Hepatocyte (in vitro differentiated cells): ENCODE data around the gene SOCS4. TPM values are rescaled to one million over a fixed set of nuclear protein-coding genes. Genes with fewer than 3 reads are reported as not detected.
A peak's percentile ranks its signal among the peaks of the same experiment; 100 is the strongest.

Experiments used
- DNase-seq: peaks from one replicate; pipeline ENCODE4 v3.0.0-alpha.2; 2016; ENCODE audit warnings: low spot score
- H2AFZ ChIP-seq: fragments of 200-600 bp; sonication (generic); 2 replicates; pipeline ENCODE4 v1.6.0; 2016; ENCODE audit warnings: antibody characterized with exemption, mild to moderate bottlenecking
- H3K27ac ChIP-seq: fragments of 200-600 bp; sonication (generic); 2 replicates; pipeline ENCODE4 v1.5.1; 2016; ENCODE audit warnings: mild to moderate bottlenecking
- H3K27me3 ChIP-seq: fragments of 200-600 bp; sonication (generic); 2 replicates; pipeline ENCODE4 v1.6.1; 2016
- H3K36me3 ChIP-seq: fragments of 200-600 bp; sonication (generic); replicated peaks from 2 replicates; pipeline ENCODE4 v1.5.1; 2016; ENCODE audit warnings: low read depth; ENCODE audit not compliant: insufficient read depth
- H3K4me1 ChIP-seq: fragments of 200-600 bp; sonication (generic); 2 replicates; pipeline ENCODE4 v1.5.1; 2016; ENCODE audit warnings: mild to moderate bottlenecking, moderate library complexity; ENCODE audit not compliant: insufficient read depth
- H3K4me2 ChIP-seq: fragments of 200-600 bp; sonication (generic); 2 replicates; pipeline ENCODE4 v1.6.0; 2016
- H3K4me3 ChIP-seq: fragments of 200-600 bp; sonication (generic); 2 replicates; pipeline ENCODE4 v1.5.1; 2016; ENCODE audit warnings: mild to moderate bottlenecking
- H3K79me2 ChIP-seq: fragments of 200-600 bp; sonication (generic); 2 replicates; pipeline ENCODE4 v1.6.0; 2017; ENCODE audit warnings: mild to moderate bottlenecking
- H3K9me2 ChIP-seq: fragments of 200-600 bp; sonication (generic); replicated peaks from 2 replicates; pipeline ENCODE4 v1.6.0; 2017; ENCODE audit warnings: mild to moderate bottlenecking; ENCODE audit not compliant: insufficient read depth
- H3K9me3 ChIP-seq: fragments of 200-600 bp; sonication (generic); 2 replicates; pipeline ENCODE4 v1.5.1; 2016; ENCODE audit warnings: low read depth, mild to moderate bottlenecking
- H4K20me1 ChIP-seq: fragments of 200-600 bp; sonication (generic); 2 replicates; pipeline ENCODE4 v1.6.0; 2016; ENCODE audit warnings: mild to moderate bottlenecking; ENCODE audit not compliant: insufficient read depth, poor library complexity, severe bottlenecking
- CTCF ChIP-seq: fragments of 200-600 bp; sonication (generic); IDR thresholded peaks from 2 replicates; pipeline ENCODE4 v1.5.1; 2016; ENCODE audit warnings: antibody characterized with exemption, mild to moderate bottlenecking; ENCODE audit not compliant: poor library complexity
- EZH2 ChIP-seq: fragments of 200-600 bp; sonication (generic); IDR thresholded peaks from 2 replicates; pipeline ENCODE4 v1.6.1; 2016; ENCODE audit warnings: antibody characterized with exemption, mild to moderate bottlenecking, borderline replicate concordance
- EZH2phosphoT487 ChIP-seq: fragments of 200-600 bp; sonication (generic); IDR thresholded peaks from one replicate; pipeline ENCODE4 v1.6.1; 2018; ENCODE audit warnings: antibody characterized with exemption, mild to moderate bottlenecking, low read depth, moderate library complexity; ENCODE audit not compliant: unreplicated experiment, severe bottlenecking
- WGBS: methylation state at CpG from one replicate; pipeline ENCODE4 v1.1.6; 2016; ENCODE audit warnings: low lambda C conversion rate; ENCODE audit errors: missing lambda C conversion rate; 5-methylcytosine and 5-hydroxymethylcytosine counted together
- polyA plus RNA-seq: library from polyadenylated mRNA; unstranded; fragments of >200 nt; fragmentation: Nextera tagmentation; extraction: Ambion mirVana; gene quantifications from 2 replicates; pipeline ENCODE4 v1.2.1, GENCODE V29; 2016
- total RNA-seq: library from RNA; depleted of rRNA; stranded (reverse); fragments of >200 nt; gene quantifications from 2 replicates; pipeline ENCODE4 v1.2.3, GENCODE V29; 2014

Gene SOCS4
- total and polyA plus RNA-seq, 2 experiments from 2014 or later, result 4.1 to 18.8 TPM

GRCh38 chr14:55086938-55087337, 59.9 kb downstream of the SOCS4 start:
- no peaks in the 10 kb centered on the region for H3K36me3 ChIP-seq
- H3K9me2 ChIP-seq, result no peaks in the 10 kb centered on the region
- H3K79me2 ChIP-seq, result no peaks in the 10 kb centered on the region
- no peak overlapping the region for H3K4me2 ChIP-seq
- no peaks in the 10 kb centered on the region for H3K27me3 ChIP-seq
- DNase-seq, result no peak
- no peak overlapping the region for H3K27ac ChIP-seq
- TF ChIP-seq CTCF, result no peak
- no peak for TF ChIP-seq EZH2
- no peak for TF ChIP-seq EZH2phosphoT487
- H3K4me3 ChIP-seq, result no peak overlapping the region
- peaks cover 8% of the 10 kb centered on the region for H3K4me1 ChIP-seq
- WGBS, result 95% methylated on average over 9 of the region's 9 CpGs
- no peaks in the 10 kb centered on the region for H4K20me1 ChIP-seq
- no peaks in the 10 kb centered on the region for H3K9me3 ChIP-seq
- H2AFZ ChIP-seq, result no peak overlapping the region

- Histone ChIP-seq H3K9me2 (no peaks in the 10 kb centered on the region), H4K20me1 (no peaks in the 10 kb centered on the region), H3K79me2 (no peaks in the 10 kb centered on the region), H3K4me3 (no peak overlapping the region), H3K27me3 (no peaks in the 10 kb centered on the region), H3K4me2 (no peak overlapping the region), H3K27ac (no peak overlapping the region), H3K9me3 (no peaks in the 10 kb centered on the region), H3K36me3 (no peaks in the 10 kb centered on the region), H3K4me1 (peaks cover 17% of the 10 kb centered on the region), H2AFZ (no peak overlapping the region)
- TF ChIP-seq EZH2phosphoT487 (no peak), EZH2 (no peak), CTCF (no peak)
- no peak for DNase-seq
Observed at GRCh38 chr14:55088356-55088755, 61.3 kb downstream of the SOCS4 start.

GRCh38 chr14:55092341-55092740, 65.3 kb downstream of the SOCS4 start:
- peak overlapping the region; percentile 37 for H3K4me2 ChIP-seq
- peaks cover 17% of the 10 kb centered on the region for H3K4me1 ChIP-seq
- H3K27ac ChIP-seq, result peak overlapping the region; percentile 83
- H3K9me3 ChIP-seq, result no peaks in the 10 kb centered on the region
- no peak for DNase-seq
- no peaks in the 10 kb centered on the region for H3K79me2 ChIP-seq
- no peak overlapping the region for H2AFZ ChIP-seq
- H4K20me1 ChIP-seq, result no peaks in the 10 kb centered on the region
- no peaks in the 10 kb centered on the region for H3K27me3 ChIP-seq
- no peak overlapping the region for H3K4me3 ChIP-seq
- TF ChIP-seq CTCF (no peak), EZH2phosphoT487 (no peak)
- WGBS, result 56% methylated on average over 4 of the region's 4 CpGs
- H3K9me2 ChIP-seq, result no peaks in the 10 kb centered on the region
- no peaks in the 10 kb centered on the region for H3K36me3 ChIP-seq
